H1 (cell line): ENCODE measurements around the gene DNTT.

Source experiments
- PHF8 ChIP-seq: fragments of 200-600 bp; sonication (generic); conservative IDR thresholded peaks from 2 replicates; pipeline ENCODE4 v1.7.1; 2012; ENCODE audit warnings: low read depth, mild to moderate bottlenecking, inconsistent platforms, low read length, moderate library complexity
- SRF ChIP-seq: IDR thresholded peaks from 2 replicates; pipeline ENCODE4 v1.6.1; 2011; ENCODE audit warnings: mild to moderate bottlenecking, low read depth, low read length, moderate library complexity
- TF ChIP-seq, protein P1 (sequence below), 3 experiments: IDR thresholded peaks; 1 replicate in 2 of 3; 2 replicates in 1 of 3; pipeline versions ENCODE4 v1.5.1 to v1.6.1; 2011; ENCODE audit warnings: low read length in 3 of 3, mild to moderate bottlenecking in 3 of 3, inconsistent platforms in 2 of 3, low read depth in 1 of 3, moderate library complexity in 1 of 3; ENCODE audit not compliant: insufficient read depth in 1 of 3; ENCODE audit errors: control extremely low read depth in 1 of 3

DNA sequence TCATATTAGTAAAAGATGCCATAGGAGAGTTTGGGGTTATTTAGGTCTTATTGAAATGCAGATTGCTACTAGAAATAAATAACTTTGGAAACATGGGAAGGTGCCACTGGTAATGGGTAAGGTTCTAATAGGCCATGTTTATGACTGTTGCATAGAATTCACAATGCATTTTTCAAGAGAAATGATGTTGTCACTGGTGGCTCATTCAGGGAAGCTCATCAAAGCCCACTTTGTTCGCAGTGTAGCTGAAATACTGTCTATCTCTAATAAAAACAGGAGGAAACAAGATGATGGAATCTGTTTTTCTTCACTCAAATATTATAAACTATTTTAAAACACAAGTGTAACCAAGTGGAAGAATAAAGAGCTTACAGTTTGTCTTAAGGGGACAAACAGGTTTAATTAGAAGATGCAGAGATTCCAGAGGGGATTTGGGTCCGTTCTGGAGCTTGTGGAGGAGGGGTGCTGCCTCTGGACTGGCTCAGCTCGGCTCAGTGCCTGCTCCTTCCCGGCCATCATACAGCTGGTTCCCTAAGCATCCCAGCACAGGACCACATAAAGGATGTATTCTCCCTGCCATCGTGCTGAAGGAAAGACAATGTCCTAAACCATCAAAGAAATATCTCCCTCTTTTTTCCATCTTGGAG is 34.2 kb downstream of the DNTT start:
- TF ChIP-seq, protein P1, sequence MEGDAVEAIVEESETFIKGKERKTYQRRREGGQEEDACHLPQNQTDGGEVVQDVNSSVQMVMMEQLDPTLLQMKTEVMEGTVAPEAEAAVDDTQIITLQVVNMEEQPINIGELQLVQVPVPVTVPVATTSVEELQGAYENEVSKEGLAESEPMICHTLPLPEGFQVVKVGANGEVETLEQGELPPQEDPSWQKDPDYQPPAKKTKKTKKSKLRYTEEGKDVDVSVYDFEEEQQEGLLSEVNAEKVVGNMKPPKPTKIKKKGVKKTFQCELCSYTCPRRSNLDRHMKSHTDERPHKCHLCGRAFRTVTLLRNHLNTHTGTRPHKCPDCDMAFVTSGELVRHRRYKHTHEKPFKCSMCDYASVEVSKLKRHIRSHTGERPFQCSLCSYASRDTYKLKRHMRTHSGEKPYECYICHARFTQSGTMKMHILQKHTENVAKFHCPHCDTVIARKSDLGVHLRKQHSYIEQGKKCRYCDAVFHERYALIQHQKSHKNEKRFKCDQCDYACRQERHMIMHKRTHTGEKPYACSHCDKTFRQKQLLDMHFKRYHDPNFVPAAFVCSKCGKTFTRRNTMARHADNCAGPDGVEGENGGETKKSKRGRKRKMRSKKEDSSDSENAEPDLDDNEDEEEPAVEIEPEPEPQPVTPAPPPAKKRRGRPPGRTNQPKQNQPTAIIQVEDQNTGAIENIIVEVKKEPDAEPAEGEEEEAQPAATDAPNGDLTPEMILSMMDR (IDR thresholded peaks at IDR 0.05; ENCODE audit: control extremely low read depth in 1 of 3, insufficient read depth in 1 of 3, low read depth in 1 of 3, low read length in 3 of 3), result no peak
- TF ChIP-seq PHF8, result no peak
- no peak for TF ChIP-seq SRF
